Measurements from ENCODE around the gene SHROOM4.

The SHROOM4 gene

GRCh38 chrX:50707955-50708699 lies 105.9 kb downstream of the SHROOM4 start:
- DNase-seq (ENCODE audit: low read depth): no peak

GRCh38 chrX:50707405-50707804 lies 106.6 kb downstream of the SHROOM4 start:
- no peak for DNase-seq (ENCODE audit: low read depth)

GRCh38 chrX:50705042-50705441 lies 109.0 kb downstream of the SHROOM4 start:
- DNase-seq (ENCODE audit: low read depth): no peak

- DNase-seq (ENCODE audit: low read depth): no peak
Observed at GRCh38 chrX:50704360-50704759, 109.6 kb downstream of the SHROOM4 start.

- DNase-seq (ENCODE audit: low read depth): no peak
Observed at GRCh38 chrX:50700921-50701320, 113.1 kb downstream of the SHROOM4 start.

- DNase-seq (ENCODE audit: low read depth): no peak
Observed at GRCh38 chrX:50698944-50699343, 115.0 kb downstream of the SHROOM4 start.

GRCh38 chrX:50697691-50698090 lies 116.3 kb downstream of the SHROOM4 start:
- peak; percentile 25 for DNase-seq (ENCODE audit: low read depth)

GRCh38 chrX:50691820-50692219 lies 122.2 kb downstream of the SHROOM4 start:
- DNase-seq (ENCODE audit: low read depth): peak; percentile 29

GRCh38 chrX:50684871-50685270 lies 129.1 kb downstream of the SHROOM4 start:
- no peak for DNase-seq (ENCODE audit: low read depth)

GRCh38 chrX:50680990-50681389 lies 133.0 kb downstream of the SHROOM4 start:
- DNase-seq (ENCODE audit: low read depth): no peak

GRCh38 chrX:50677789-50678188 lies 136.2 kb downstream of the SHROOM4 start:
- no peak for DNase-seq (ENCODE audit: low read depth)

GRCh38 chrX:50671661-50672060 lies 142.3 kb downstream of the SHROOM4 start:
- no peak for DNase-seq (ENCODE audit: low read depth)

- DNase-seq (ENCODE audit: low read depth): no peak
Observed at GRCh38 chrX:50668860-50669259, 145.1 kb downstream of the SHROOM4 start.

GRCh38 chrX:50648156-50648555 lies 165.8 kb downstream of the SHROOM4 start:
- no peak for DNase-seq (ENCODE audit: low read depth)

- no peak for DNase-seq (ENCODE audit: low read depth)
Observed at GRCh38 chrX:50644496-50644895, 169.5 kb downstream of the SHROOM4 start.

- DNase-seq (ENCODE audit: low read depth): no peak
Observed at GRCh38 chrX:50643525-50644137, 170.4 kb downstream of the SHROOM4 start.

GRCh38 chrX:50638123-50638522 lies 175.9 kb downstream of the SHROOM4 start:
- DNase-seq (ENCODE audit: low read depth): no peak

GRCh38 chrX:50635817-50636365 lies 178.1 kb downstream of the SHROOM4 start:
- DNase-seq (ENCODE audit: low read depth): no peak

GRCh38 chrX:50635162-50635561 lies 178.8 kb downstream of the SHROOM4 start:
- DNase-seq (ENCODE audit: low read depth): no peak

GRCh38 chrX:50629774-50630173 lies 184.2 kb downstream of the SHROOM4 start:
- no peak for DNase-seq (ENCODE audit: low read depth)

- no peak for DNase-seq (ENCODE audit: low read depth)
Observed at GRCh38 chrX:50627696-50628095, 186.3 kb downstream of the SHROOM4 start.

GRCh38 chrX:50626432-50626831 lies 187.6 kb downstream of the SHROOM4 start:
- no peak for DNase-seq (ENCODE audit: low read depth)

- DNase-seq (ENCODE audit: low read depth): no peak
Observed at GRCh38 chrX:50622751-50623150, 191.2 kb downstream of the SHROOM4 start.

Measured in ELR (cell line).